GM19324 (cell line): ENCODE data around the gene GTSE1.

Source experiments
- ATAC-seq: cut with Tn5 transposase; IDR thresholded peaks from one replicate; pipeline ENCODE4 v1.9.1; 2021; ENCODE audit warnings: mild to moderate bottlenecking, moderate library complexity; ENCODE audit not compliant: unreplicated experiment, low FRiP score

Gene GTSE1

GRCh38 chr22:46362203-46362933 is 65.7 kb downstream of the GTSE1 start:
- ATAC-seq = no peak

GRCh38 chr22:46362934-46363515 is 66.4 kb downstream of the GTSE1 start:
- no peak for ATAC-seq

- ATAC-seq = no peak
These were observed 67.1 kb downstream of the GTSE1 start for GRCh38 chr22:46363611-46364321.

DNA sequence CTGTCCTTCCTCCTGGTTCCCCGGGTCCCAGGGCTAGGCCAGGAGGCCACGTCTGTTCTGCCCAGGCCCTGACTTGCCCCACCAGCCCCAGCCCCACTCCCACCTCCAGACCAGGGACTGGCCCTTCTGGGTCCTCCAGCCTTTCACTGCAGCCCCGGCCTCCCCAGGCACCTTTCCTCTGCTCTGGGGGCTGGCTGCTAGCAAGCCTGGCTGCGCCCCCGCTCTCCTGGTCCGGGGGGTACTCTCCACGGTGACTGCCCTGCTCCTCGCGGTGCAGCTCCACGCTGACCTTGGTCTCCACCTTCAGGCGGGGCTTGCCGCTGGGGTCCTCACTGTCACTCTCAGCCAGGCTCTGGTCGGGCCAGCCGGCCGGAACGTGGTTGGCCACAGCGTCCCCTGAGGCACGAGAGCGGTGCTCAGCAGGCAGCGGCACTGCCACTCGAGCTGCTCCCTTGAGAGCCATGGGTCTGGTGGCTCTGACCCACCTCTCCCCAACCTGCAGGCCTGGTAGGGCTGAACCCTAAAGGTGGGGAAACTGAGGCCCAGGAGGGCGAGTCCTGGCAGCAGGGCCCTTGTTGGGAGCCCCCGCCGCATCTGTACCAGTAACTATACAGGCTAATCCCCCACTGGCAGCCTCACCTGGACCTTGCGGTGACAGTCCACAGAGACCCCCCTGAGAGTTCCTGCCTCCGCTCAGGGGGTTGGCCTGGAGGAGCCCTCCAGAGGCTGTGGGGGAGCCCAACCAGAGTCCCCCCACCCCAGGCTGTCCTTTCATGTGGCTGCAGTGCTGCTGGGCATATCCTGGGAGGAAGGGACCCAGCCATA is 67.9 kb downstream of the GTSE1 start:
- ATAC-seq = no peak

DNA sequence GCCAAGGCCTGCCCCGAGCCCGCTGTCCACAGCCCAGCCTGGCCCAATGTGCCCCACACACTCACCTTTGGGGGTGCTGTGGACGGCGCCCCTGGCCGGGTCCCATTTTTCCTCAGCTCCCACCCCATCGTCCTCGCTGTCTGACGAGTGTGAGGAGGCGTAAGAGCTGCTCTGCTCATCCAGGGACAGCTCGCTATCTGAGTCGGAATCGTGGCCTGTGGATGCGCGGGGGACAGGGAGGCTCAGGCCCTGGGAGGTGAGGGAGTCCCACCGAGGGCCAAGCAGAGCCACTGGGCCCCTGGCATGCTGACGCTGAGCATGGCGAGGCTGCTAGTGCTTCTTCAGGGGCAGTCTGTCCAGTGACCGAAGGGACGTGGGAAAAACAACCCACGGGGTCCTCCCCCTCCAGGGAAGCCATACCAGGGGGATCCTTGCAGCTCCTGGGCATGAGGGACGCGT is 68.5 kb downstream of the GTSE1 start:
- ATAC-seq = no peak

- no peak for ATAC-seq
These were observed 69.7 kb downstream of the GTSE1 start for GRCh38 chr22:46366327-46366731.

GRCh38 chr22:46366801-46367706 is 70.4 kb downstream of the GTSE1 start:
- no peak for ATAC-seq

- ATAC-seq = no peak
These were observed 71.1 kb downstream of the GTSE1 start for GRCh38 chr22:46367707-46368191.

- ATAC-seq = no peak
These were observed 71.8 kb downstream of the GTSE1 start for GRCh38 chr22:46368422-46368821.

DNA sequence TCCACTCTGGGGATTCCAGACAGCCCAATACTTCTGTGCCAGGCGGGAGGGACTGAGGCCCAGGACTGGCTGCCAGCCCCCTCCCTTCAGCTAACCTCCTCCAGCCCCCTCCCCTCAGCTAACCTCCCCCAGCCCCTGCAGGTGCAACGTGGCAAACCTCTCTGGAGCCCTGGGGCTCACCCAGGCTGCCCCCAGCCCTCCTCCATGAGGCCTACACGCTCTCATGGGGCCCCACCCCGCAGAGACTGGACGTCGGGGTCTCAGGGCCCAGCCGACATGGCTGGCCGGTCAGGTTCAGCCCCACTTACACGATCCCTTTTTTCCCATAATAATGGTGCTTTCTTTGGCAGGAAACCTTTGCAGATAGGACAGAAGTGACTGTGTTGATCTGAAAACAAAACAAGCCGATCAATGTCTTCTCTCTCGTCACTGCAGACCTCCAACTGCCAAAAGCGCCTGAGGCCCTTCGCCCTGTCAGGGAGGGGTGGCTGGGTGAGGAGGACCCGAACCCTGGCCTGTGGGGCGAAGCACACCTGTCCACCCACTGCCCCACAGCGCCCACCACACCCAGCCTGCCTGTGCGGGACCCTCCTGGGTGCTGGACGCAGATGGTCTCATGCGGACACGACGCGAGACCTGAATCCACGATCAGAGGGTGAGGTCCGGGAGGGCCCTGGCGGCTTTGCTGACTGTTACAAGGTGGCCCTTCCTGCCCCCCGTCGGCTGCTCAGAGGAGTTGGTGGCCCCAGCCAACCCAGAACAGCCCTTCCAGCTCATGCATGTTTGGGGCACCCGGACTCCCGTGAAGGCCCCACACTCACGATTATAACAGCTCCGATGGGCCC is 72.4 kb downstream of the GTSE1 start:
- ATAC-seq = no peak

DNA sequence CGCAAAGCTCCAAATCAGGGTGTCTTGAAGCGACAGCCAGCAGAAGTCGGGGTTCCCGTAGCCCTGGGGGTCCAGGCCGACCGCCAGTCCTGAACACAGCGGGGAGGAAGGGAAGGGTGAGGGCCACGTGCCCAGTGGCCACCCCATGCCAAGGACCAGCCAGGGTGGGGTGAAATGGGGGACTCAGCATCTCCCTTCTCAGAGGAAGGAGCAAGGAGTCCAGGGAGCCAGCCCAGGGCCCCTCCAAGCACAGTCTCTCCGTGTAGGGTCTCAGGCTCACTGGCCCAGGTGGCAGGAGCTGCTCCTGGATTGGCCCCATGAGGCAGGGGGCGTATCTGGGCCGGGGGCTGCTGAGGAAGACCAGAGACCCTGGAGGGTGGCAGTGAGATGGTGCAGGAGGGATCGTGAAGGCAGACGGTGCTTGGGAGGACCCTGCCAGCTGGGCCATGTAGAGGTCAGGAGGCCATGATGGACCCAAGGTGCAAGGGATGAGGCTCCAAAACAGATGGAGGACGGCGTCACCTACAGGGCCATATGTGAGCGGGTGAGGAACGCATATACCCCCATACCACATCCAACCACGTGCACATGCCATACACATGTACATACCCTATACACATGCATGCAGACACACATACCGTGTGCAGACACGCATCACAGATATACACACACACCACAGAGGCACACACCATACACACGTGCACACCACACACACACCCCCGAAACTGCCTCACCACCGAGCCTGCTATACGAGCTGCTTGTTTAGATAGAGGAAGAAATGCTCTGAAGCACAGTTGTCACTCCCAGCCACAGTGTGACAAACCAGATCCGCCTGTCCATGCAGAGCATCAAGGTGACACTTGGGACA is 73.3 kb downstream of the GTSE1 start:
- ATAC-seq = no peak

DNA sequence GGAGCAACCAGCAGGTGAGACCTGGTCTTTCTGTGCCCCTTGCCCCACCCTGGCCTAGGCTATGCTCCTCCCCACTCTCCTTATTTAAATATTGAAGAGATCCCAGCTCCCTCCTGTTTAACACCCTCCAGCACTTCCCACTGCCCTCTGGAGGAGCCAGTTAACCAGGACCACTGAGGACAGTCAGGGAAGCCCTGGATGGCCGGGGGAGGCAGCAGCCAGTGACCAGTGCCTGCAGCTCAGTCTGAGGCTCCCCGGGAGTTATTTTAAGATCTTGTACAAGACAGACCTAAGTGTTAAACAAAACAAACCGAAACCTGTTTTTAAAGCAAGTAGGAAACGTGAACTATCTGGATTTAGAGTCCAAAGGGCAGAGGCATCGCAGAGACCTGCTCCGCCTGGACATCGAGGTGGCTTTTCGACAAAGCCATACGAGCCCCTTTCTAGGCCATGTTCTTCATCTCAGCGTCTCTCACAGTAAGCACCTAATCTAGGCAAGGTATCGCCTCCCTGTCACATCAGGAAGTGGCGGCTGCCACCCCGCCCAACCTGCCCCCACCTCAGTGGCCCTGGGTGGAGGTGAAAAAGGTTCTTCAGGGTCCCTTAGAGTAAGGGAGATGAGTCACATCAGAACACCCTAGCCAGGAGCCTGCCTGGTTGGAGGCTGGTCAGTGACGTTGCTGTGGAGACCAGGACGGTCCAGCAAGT is 74.1 kb downstream of the GTSE1 start:
- ATAC-seq = no peak

DNA sequence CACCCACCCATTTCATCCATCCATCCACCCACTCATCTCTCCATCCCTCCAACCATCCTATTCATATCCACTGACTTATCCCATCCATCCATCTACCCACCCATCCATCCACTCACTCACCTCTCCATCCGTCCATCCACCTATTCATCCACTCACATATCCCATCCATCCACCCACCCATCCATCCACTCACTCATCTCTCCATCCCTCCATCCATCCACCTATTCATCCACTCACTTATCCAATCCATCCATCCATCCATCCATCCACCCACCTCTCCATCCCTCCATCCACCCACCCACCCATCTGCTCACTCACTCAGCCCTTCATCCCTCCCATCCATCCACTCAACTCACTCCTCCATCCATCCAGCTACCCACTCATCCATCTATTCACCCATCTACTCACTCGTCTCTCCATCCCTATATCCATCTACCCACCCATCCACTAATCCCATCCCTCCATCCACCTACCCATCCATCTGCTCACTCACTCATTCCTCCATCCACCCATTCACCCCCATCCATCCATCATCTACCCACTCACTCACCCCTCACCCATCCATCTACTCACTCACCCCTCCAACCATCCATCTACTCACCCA is 75.1 kb downstream of the GTSE1 start:
- ATAC-seq = no peak

GRCh38 chr22:46372686-46373085 is 76.0 kb downstream of the GTSE1 start:
- no peak for ATAC-seq

- no peak for ATAC-seq
These were observed 76.5 kb downstream of the GTSE1 start for GRCh38 chr22:46373159-46373558.

GRCh38 chr22:46373921-46374662 is 77.4 kb downstream of the GTSE1 start:
- no peak for ATAC-seq
